Fibroblast of villous mesenchyme (primary cell): ENCODE results near the gene NOS3. TPM values are rescaled to one million over a fixed set of nuclear protein-coding genes. Genes with fewer than 3 reads are reported as not detected.

ENCODE experiments used
- DNase-seq: peaks from one replicate; pipeline ENCODE4 v3.0.0-alpha.2; 2010; ENCODE audit warnings: low read depth
- H3K4me3 ChIP-seq: 2 replicates; pipeline ENCODE4 v1.5.1; 2011; ENCODE audit warnings: low read depth, mild to moderate bottlenecking, low read length
- CTCF ChIP-seq: IDR thresholded peaks from 2 replicates; pipeline ENCODE4 v1.5.1; 2012; ENCODE audit warnings: low read depth, mild to moderate bottlenecking, low read length; ENCODE audit not compliant: insufficient read depth
- total RNA-seq: library from RNA; depleted of rRNA; stranded (reverse); fragments of >200 nt; gene quantifications from 2 replicates; pipeline ENCODE4 v1.2.3, GENCODE V29; 2012

NOS3 gene
- total RNA-seq, 1 donor = 1.3 TPM

GRCh38 chr7:150953061-150953997 is 37.5 kb upstream of the NOS3 start:
- no peak for TF ChIP-seq CTCF
- H3K4me3 ChIP-seq = no peak overlapping the region
- no peak for DNase-seq

- no peak overlapping the region for H3K4me3 ChIP-seq
- TF ChIP-seq CTCF = no peak
- DNase-seq = no peak
These were observed 36.4 kb upstream of the NOS3 start for GRCh38 chr7:150954201-150954985.

- no peak for TF ChIP-seq CTCF
- DNase-seq = no peak
- H3K4me3 ChIP-seq = peak overlapping the region; percentile 6
These were observed 35.8 kb upstream of the NOS3 start for GRCh38 chr7:150954986-150955518.

- H3K4me3 ChIP-seq = peak overlapping the region; percentile 6
- no peak for TF ChIP-seq CTCF
- DNase-seq = peak; percentile 30
These were observed 35.1 kb upstream of the NOS3 start for GRCh38 chr7:150955519-150956394.

- no peak for DNase-seq
- TF ChIP-seq CTCF = no peak
- H3K4me3 ChIP-seq = no peak overlapping the region
These were observed 34.3 kb upstream of the NOS3 start for GRCh38 chr7:150956395-150957132.
